GM06990 (cell line): Measurements from ENCODE around the gene GPX5.

Experiments
- DNase-seq: peaks from one replicate; pipeline ENCODE4 v3.0.0-alpha.2; 2011; ENCODE audit not compliant: insufficient read length; ENCODE audit errors: extremely low read depth
- H3K27me3 ChIP-seq: replicated peaks from 2 replicates; pipeline ENCODE4 v1.6.0; 2011; ENCODE audit warnings: low read length; ENCODE audit not compliant: control insufficient read depth, insufficient read depth
- H3K36me3 ChIP-seq: 2 replicates; pipeline ENCODE4 v1.5.1; 2011; ENCODE audit warnings: low read length; ENCODE audit not compliant: control insufficient read depth, insufficient read depth
- H3K4me3 ChIP-seq: replicated peaks from 2 replicates; pipeline ENCODE4 v1.5.1; 2011; ENCODE audit warnings: low read depth, mild to moderate bottlenecking, control low read depth, low read length
- TF ChIP-seq, protein P1 (sequence below): IDR thresholded peaks from 2 replicates; pipeline ENCODE4 v1.5.1; 2011; ENCODE audit warnings: low read length, control low read depth, mild to moderate bottlenecking, inconsistent platforms; ENCODE audit not compliant: insufficient read depth, poor library complexity, severe bottlenecking

GPX5 gene

GRCh38 chr6:28583463-28583862 is 57.8 kb downstream of the GPX5 start:
- TF ChIP-seq, protein P1, sequence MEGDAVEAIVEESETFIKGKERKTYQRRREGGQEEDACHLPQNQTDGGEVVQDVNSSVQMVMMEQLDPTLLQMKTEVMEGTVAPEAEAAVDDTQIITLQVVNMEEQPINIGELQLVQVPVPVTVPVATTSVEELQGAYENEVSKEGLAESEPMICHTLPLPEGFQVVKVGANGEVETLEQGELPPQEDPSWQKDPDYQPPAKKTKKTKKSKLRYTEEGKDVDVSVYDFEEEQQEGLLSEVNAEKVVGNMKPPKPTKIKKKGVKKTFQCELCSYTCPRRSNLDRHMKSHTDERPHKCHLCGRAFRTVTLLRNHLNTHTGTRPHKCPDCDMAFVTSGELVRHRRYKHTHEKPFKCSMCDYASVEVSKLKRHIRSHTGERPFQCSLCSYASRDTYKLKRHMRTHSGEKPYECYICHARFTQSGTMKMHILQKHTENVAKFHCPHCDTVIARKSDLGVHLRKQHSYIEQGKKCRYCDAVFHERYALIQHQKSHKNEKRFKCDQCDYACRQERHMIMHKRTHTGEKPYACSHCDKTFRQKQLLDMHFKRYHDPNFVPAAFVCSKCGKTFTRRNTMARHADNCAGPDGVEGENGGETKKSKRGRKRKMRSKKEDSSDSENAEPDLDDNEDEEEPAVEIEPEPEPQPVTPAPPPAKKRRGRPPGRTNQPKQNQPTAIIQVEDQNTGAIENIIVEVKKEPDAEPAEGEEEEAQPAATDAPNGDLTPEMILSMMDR, result no peak
- DNase-seq, result no peak
- Histone ChIP-seq H3K27me3 (no peaks in the 10 kb centered on the region), H3K4me3 (no peak overlapping the region), H3K36me3 (no peaks in the 10 kb centered on the region)
